HEK293T (cell line): ENCODE data around the gene SIRT7.

ENCODE experiments used
- CTCF ChIA-PET: fragments of 350-600 bp; formaldehyde crosslinking; extraction: SDS; loops from one replicate; lab custom pipeline; 2021; ENCODE audit warnings: antibody characterized with exemption, inconsistent platforms; lab: Yijun Ruan, JAX
- POLR2A ChIA-PET: fragments of 350-600 bp; formaldehyde crosslinking; extraction: SDS; loops from one replicate; lab custom pipeline; 2020; ENCODE audit warnings: antibody characterized with exemption, inconsistent platforms; lab: Yijun Ruan, JAX
- DNase-seq: peaks from one replicate; pipeline ENCODE4 v3.0.0; 2012; ENCODE audit warnings: mixed read lengths; ENCODE audit errors: extremely low spot score
- ARNT ChIP-seq: fragments of 450-650 bp; IDR thresholded peaks from 2 replicates; pipeline ENCODE4 v1.6.1; 2017; ENCODE audit warnings: mild to moderate bottlenecking
- BHLHE40 ChIP-seq: fragments of 450-650 bp; IDR thresholded peaks from 2 replicates; pipeline ENCODE4 v1.6.1; 2016; ENCODE audit warnings: mild to moderate bottlenecking, moderate library complexity, borderline replicate concordance
- CTBP1 ChIP-seq: fragments of 450-650 bp; IDR thresholded peaks from 2 replicates; pipeline ENCODE4 v1.6.1; 2016; ENCODE audit warnings: borderline replicate concordance
- ELF4 ChIP-seq: fragments of 450-650 bp; IDR thresholded peaks from 2 replicates; pipeline ENCODE4 v1.6.1; 2017; ENCODE audit warnings: antibody characterized with exemption
- FOXA1 ChIP-seq: fragments of 450-650 bp; IDR thresholded peaks from 2 replicates; pipeline ENCODE4 v1.6.1; 2016; ENCODE audit warnings: mild to moderate bottlenecking
- FOXK2 ChIP-seq: fragments of 450-650 bp; IDR thresholded peaks from 2 replicates; pipeline ENCODE4 v1.6.1; 2016; ENCODE audit warnings: mild to moderate bottlenecking
- FOXM1 ChIP-seq: fragments of 450-650 bp; IDR thresholded peaks from 2 replicates; pipeline ENCODE4 v1.6.1; 2017; ENCODE audit warnings: mild to moderate bottlenecking, borderline replicate concordance
- HDGF ChIP-seq: fragments of 450-650 bp; IDR thresholded peaks from 2 replicates; pipeline ENCODE4 v1.6.1; 2017; ENCODE audit warnings: antibody characterized with exemption, borderline replicate concordance
- L3MBTL2 ChIP-seq: fragments of 450-650 bp; conservative IDR thresholded peaks from 2 replicates; pipeline ENCODE4 v1.6.1; 2016; ENCODE audit warnings: mild to moderate bottlenecking
- LEF1 ChIP-seq: fragments of 450-650 bp; IDR thresholded peaks from 2 replicates; pipeline ENCODE4 v1.6.1; 2017; ENCODE audit warnings: mild to moderate bottlenecking, borderline replicate concordance
- NFRKB ChIP-seq: fragments of 450-650 bp; IDR thresholded peaks from 2 replicates; pipeline ENCODE4 v1.6.1; 2016; ENCODE audit warnings: mild to moderate bottlenecking, moderate library complexity
- SP1 ChIP-seq: fragments of 450-650 bp; IDR thresholded peaks from 2 replicates; pipeline ENCODE4 v1.6.1; 2017
- SUZ12 ChIP-seq: fragments of 450-650 bp; IDR thresholded peaks from 2 replicates; pipeline ENCODE4 v1.6.1; 2016; ENCODE audit warnings: mild to moderate bottlenecking
- TARDBP ChIP-seq: fragments of 450-650 bp; IDR thresholded peaks from 2 replicates; pipeline ENCODE4 v1.6.1; 2016
- ZNF384 ChIP-seq: fragments of 450-650 bp; IDR thresholded peaks from 2 replicates; pipeline ENCODE4 v1.6.1; 2016
- TF ChIP-seq, protein P1 (sequence below): fragments of 450-650 bp; IDR thresholded peaks from 2 replicates; pipeline ENCODE4 v1.6.1; 2016

The SIRT7 gene

DNA sequence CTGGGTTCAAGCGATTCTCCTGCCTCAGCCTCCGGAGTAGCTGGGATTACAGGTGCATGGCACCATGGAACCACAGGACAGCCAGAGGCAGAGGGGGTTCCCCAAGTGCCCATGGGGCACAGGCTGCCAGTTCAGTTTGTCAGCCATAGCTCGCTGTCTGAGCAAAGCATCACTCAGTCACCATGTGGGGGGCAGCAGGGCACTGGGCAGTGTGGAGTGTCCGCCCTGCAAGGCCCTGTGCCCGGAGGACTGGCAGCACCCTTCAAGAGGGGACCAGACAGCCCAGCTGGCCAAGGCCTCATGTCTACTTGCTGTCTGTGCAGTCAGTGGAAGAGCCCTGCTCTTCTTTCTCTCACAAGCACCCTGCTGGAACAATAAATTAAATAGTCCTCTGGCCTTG lies 33.0 kb downstream of the SIRT7 start:
- POLR2A ChIA-PET: interaction anchor here (1.3 to 3.8 kb wide), 3 partner anchors 12 to 15 kb away, joined by 5 to 30 read pairs (median 10); partner anchors contain the start of gene ARHGDIA
- DNase-seq: no peak
- CTCF ChIA-PET: interaction anchor here (0.7 kb wide), 1 partner anchor 21 kb away, joined by 3 read pairs; no protein-coding TSS in a partner anchor
- no peak for TF ChIP-seq LEF1
- no peak for TF ChIP-seq ZNF384
- no peak for TF ChIP-seq BHLHE40
- no peak for TF ChIP-seq FOXA1
- TF ChIP-seq ARNT: no peak
- TF ChIP-seq FOXK2: no peak
- no peak for TF ChIP-seq SP1
- no peak for TF ChIP-seq L3MBTL2
- no peak for TF ChIP-seq FOXM1
- TF ChIP-seq CTBP1: no peak
- TF ChIP-seq HDGF: no peak
- no peak for TF ChIP-seq TARDBP
- TF ChIP-seq, protein P1, sequence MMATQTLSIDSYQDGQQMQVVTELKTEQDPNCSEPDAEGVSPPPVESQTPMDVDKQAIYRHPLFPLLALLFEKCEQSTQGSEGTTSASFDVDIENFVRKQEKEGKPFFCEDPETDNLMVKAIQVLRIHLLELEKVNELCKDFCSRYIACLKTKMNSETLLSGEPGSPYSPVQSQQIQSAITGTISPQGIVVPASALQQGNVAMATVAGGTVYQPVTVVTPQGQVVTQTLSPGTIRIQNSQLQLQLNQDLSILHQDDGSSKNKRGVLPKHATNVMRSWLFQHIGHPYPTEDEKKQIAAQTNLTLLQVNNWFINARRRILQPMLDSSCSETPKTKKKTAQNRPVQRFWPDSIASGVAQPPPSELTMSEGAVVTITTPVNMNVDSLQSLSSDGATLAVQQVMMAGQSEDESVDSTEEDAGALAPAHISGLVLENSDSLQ: no peak
- no peak for TF ChIP-seq NFRKB
- TF ChIP-seq ELF4: no peak
- TF ChIP-seq SUZ12: no peak

DNA sequence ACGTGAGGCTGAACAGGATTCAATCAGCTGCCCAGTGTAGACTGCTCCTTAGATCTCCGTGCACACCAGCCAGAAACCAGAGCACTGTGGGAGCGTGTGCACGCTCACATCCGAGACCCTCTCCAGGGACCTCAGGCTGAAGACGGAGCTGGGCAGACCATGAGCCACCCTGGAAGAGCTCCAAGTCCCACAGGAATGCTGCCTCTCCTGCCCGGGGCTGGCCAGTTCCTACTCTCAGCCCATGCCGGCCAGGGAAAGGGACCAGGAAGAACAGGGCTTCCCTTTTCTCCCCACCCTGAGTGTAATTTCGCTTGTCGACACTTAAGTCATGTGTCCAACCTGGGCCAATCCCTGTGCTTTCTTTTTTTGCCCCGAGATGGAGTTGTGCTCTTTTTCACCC lies 33.5 kb downstream of the SIRT7 start:
- ChIA-PET POLR2A (interaction anchor here (1.3 to 3.8 kb wide), 2 partner anchors 11 to 12 kb away, joined by 5 to 30 read pairs; no protein-coding TSS in a partner anchor), CTCF (interaction anchor here (0.7 kb wide), 1 partner anchor 21 kb away, joined by 3 read pairs; no protein-coding TSS in a partner anchor)
- no peak for TF ChIP-seq FOXA1
- TF ChIP-seq NFRKB: no peak
- TF ChIP-seq CTBP1: no peak
- no peak for TF ChIP-seq L3MBTL2
- no peak for TF ChIP-seq FOXK2
- TF ChIP-seq HDGF: no peak
- TF ChIP-seq, protein P1: no peak
- no peak for TF ChIP-seq ARNT
- no peak for TF ChIP-seq BHLHE40
- no peak for TF ChIP-seq FOXM1
- no peak for TF ChIP-seq ELF4
- TF ChIP-seq LEF1: no peak
- TF ChIP-seq TARDBP: no peak
- no peak for TF ChIP-seq ZNF384
- TF ChIP-seq SP1: no peak
- no peak for TF ChIP-seq SUZ12
- no peak for DNase-seq

DNA sequence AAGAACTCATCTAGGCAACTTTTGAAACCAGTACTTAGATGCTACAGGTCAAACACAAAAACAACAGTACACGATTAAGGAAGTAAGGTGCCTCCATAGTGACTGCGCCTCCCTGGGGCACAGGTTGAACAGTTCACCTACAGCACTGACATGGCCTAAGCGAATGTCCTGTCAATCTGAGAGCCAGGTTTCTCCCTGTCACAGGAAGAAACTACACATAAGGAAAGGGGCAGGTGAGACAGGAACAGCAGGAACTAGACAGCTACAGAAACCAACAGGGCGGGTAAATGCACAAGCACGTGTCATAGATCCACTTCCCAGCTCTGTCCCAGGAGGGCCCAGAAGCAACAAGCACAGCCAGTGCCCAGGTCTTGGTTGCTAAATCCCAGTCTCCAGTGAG lies 38.9 kb downstream of the SIRT7 start:
- DNase-seq: no peak
- TF ChIP-seq SP1: no peak
- no peak for TF ChIP-seq L3MBTL2
- TF ChIP-seq SUZ12: no peak
- no peak for TF ChIP-seq FOXK2
- no peak for TF ChIP-seq TARDBP
- TF ChIP-seq ELF4: no peak
- TF ChIP-seq CTBP1: no peak
- no peak for TF ChIP-seq HDGF
- TF ChIP-seq LEF1: no peak
- no peak for TF ChIP-seq ARNT
- TF ChIP-seq, protein P1: no peak
- no peak for TF ChIP-seq FOXM1
- TF ChIP-seq FOXA1: no peak
- no peak for TF ChIP-seq BHLHE40
- no peak for TF ChIP-seq NFRKB
- no peak for TF ChIP-seq ZNF384
- CTCF ChIA-PET: no interaction called here
- POLR2A ChIA-PET: interaction anchor here (1.1 to 1.5 kb wide), 2 partner anchors 9 to 13 kb away, joined by 3 to 8 read pairs; partner anchors contain the start of genes ALYREF and ANAPC11

DNA sequence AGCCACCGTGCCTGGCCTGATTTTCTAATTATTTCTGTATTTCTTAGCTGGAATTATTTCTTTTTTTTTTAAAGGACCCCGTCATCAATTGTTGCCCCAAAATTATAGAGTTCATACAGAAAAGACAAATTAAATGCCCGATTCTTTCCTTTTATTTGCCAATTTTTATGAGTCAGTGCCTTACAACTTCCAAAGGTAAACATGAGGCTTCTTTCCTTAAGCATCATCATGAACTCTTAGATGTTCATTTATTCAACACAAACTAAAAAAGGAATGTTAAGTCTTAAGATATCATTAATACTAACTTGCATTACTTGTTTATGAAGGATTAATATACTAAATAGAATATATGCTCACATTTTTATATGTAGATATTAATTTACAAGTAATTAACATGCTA lies 39.7 kb downstream of the SIRT7 start:
- ChIA-PET POLR2A (interaction anchor here (1.5 kb wide), 1 partner anchor 8 kb away, joined by 8 read pairs; no protein-coding TSS in a partner anchor), CTCF (no interaction called here)
- no peak for TF ChIP-seq L3MBTL2
- no peak for TF ChIP-seq ELF4
- no peak for TF ChIP-seq CTBP1
- no peak for TF ChIP-seq NFRKB
- TF ChIP-seq TARDBP: no peak
- TF ChIP-seq, protein P1: no peak
- no peak for TF ChIP-seq ZNF384
- no peak for TF ChIP-seq SUZ12
- no peak for TF ChIP-seq SP1
- TF ChIP-seq BHLHE40: no peak
- no peak for TF ChIP-seq FOXM1
- TF ChIP-seq FOXA1: no peak
- TF ChIP-seq FOXK2: no peak
- no peak for TF ChIP-seq HDGF
- no peak for TF ChIP-seq ARNT
- no peak for TF ChIP-seq LEF1
- no peak for DNase-seq

DNA sequence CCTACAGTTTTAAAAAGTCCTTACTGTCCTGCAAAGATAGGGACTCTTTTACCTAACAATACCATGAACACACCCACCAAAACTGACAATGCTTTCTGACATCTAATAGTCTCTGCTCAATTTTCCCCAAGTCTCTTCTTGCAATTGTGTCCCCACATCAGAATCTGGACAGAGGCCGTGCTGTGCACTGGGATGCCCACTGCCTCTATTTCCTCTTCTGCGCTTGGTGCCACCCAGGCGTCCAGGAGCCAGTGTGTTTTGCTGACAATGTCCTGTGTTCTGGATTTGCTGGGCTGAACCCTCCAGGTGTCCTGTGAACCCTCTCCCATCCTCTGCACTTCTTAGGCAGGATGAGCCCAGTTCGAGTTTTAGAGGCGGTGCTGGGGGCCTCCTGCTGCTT lies 40.4 kb downstream of the SIRT7 start:
- POLR2A ChIA-PET: no interaction called here
- TF ChIP-seq FOXK2: no peak
- TF ChIP-seq, protein P1: no peak
- no peak for TF ChIP-seq CTBP1
- TF ChIP-seq ARNT: no peak
- TF ChIP-seq SUZ12: no peak
- no peak for TF ChIP-seq L3MBTL2
- TF ChIP-seq HDGF: no peak
- no peak for TF ChIP-seq LEF1
- no peak for TF ChIP-seq FOXM1
- TF ChIP-seq BHLHE40: no peak
- CTCF ChIA-PET: no interaction called here
- DNase-seq: no peak
